ENCODE data around the gene LIMS2.

The LIMS2 gene

GRCh38 chr2:127648321-127648720, 27.0 kb downstream of the LIMS2 start:
- TF ChIP-seq, protein P1, sequence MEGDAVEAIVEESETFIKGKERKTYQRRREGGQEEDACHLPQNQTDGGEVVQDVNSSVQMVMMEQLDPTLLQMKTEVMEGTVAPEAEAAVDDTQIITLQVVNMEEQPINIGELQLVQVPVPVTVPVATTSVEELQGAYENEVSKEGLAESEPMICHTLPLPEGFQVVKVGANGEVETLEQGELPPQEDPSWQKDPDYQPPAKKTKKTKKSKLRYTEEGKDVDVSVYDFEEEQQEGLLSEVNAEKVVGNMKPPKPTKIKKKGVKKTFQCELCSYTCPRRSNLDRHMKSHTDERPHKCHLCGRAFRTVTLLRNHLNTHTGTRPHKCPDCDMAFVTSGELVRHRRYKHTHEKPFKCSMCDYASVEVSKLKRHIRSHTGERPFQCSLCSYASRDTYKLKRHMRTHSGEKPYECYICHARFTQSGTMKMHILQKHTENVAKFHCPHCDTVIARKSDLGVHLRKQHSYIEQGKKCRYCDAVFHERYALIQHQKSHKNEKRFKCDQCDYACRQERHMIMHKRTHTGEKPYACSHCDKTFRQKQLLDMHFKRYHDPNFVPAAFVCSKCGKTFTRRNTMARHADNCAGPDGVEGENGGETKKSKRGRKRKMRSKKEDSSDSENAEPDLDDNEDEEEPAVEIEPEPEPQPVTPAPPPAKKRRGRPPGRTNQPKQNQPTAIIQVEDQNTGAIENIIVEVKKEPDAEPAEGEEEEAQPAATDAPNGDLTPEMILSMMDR (IDR thresholded peaks at IDR 0.05; ENCODE audit: insufficient read depth, low read depth, low read length, missing control alignments): no peak
- DNase-seq (ENCODE audit: low read depth): no peak
- H3K4me3 ChIP-seq (ENCODE audit: low read depth, low read length): no peak overlapping the region

GRCh38 chr2:127647242-127648190, 27.8 kb downstream of the LIMS2 start:
- TF ChIP-seq, protein P1 (IDR thresholded peaks at IDR 0.05; ENCODE audit: insufficient read depth, low read depth, low read length, missing control alignments): no peak
- no peak overlapping the region for H3K4me3 ChIP-seq (ENCODE audit: low read depth, low read length)
- DNase-seq (ENCODE audit: low read depth): no peak

GRCh38 chr2:127646487-127647241, 28.7 kb downstream of the LIMS2 start:
- no peak for DNase-seq (ENCODE audit: low read depth)
- H3K4me3 ChIP-seq (ENCODE audit: low read depth, low read length): no peak overlapping the region
- TF ChIP-seq, protein P1 (IDR thresholded peaks at IDR 0.05; ENCODE audit: insufficient read depth, low read depth, low read length, missing control alignments): no peak

DNA sequence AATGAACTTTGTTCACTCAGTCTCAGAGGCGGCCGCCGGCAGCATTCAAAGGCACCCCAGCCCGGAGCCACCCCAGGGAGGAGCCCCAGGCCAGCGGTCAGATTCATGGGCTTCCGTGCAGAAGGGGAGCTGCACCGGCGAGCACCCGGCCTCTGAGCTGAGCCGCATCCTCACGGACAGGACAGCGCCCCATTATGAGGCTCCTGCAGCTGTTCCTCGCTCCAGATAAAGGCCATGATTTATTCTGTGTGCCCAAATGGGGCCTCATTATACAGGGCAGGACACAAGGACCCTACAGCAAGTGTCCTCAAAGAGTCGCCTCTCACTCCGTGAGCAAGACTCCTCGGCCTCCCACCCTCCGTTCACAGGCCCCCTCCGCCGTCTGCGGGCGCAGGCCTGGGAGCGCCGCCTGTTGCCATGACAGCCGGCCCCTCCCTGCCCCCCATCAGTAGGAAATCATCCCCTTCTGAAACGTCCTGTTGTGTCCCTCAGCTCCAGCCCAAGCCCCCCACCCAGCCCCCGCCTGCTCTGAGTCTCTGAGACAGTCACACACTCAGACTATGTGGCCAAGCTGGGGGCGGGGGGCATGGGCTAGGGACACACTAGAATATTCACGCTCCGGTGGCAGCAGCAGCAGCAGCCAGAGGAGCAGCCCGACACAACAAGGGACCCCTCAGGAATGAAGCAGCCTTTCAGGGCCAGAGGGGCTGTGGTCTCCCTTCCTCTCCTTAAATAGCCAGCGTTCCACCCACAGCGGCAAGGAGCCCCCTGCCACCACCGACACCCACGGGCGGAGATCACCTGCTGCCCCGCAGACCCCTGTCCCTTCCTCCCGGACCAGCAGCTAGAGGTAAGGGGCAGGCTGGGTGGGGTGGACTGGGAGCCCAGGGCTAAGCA, 29.7 kb downstream of the LIMS2 start, which contains the start of gene GPR17:
Gene GPR17 (plus strand): TSS at position 759 of the 897 bp plus-strand sequence. CDS start 4,583 bp downstream, outside the sequence.
- DNase-seq (ENCODE audit: low read depth): no peak
- TF ChIP-seq, protein P1 (IDR thresholded peaks at IDR 0.05; ENCODE audit: insufficient read depth, low read depth, low read length, missing control alignments): no peak

GRCh38 chr2:127645026-127645394, 30.3 kb downstream of the LIMS2 start:
- H3K4me3 ChIP-seq (ENCODE audit: low read depth, low read length): no peak overlapping the region

More for the DNA sequence above, 29.7 kb downstream of the LIMS2 start, which contains the start of gene GPR17:
- H3K4me3 ChIP-seq (ENCODE audit: low read depth, low read length): no peak within 1 kb of the TSS

More at GRCh38 chr2:127645026-127645394, 30.3 kb downstream of the LIMS2 start:
- DNase-seq (ENCODE audit: low read depth): no peak
- TF ChIP-seq, protein P1 (IDR thresholded peaks at IDR 0.05; ENCODE audit: insufficient read depth, low read depth, low read length, missing control alignments): no peak
